ENCODE measurements around the gene TNFRSF21.

GRCh38 chr6:47258724-47259347 is 50.9 kb downstream of the TNFRSF21 start:
- no peak for TF ChIP-seq TAF1 (IDR thresholded peaks at IDR 0.05; ENCODE audit: borderline replicate concordance, low read depth, low read length)
- no peak for TF ChIP-seq POLR2A (IDR thresholded peaks at IDR 0.05; ENCODE audit: low read depth, low read length)
- no peak for TF ChIP-seq POLR2AphosphoS5 (IDR thresholded peaks at IDR 0.05; ENCODE audit: low read depth, low read length)

Data from GM12892 (cell line).